GM23338 (cell line): ENCODE data around the gene HIPK1.

Source experiments
- CREB1 ChIP-seq: fragments of 250-450 bp; sonication (Bioruptor Pico); IDR thresholded peaks from 2 replicates; pipeline ENCODE4 v1.5.0; 2020; ENCODE audit warnings: low read depth, mild to moderate bottlenecking, moderate library complexity
- EZH2 ChIP-seq: fragments of 200-600 bp; sonication (generic); IDR thresholded peaks from one replicate; pipeline ENCODE4 v1.8.0; 2017; ENCODE audit warnings: antibody characterized with exemption, mild to moderate bottlenecking, low read depth; ENCODE audit not compliant: unreplicated experiment
- EZH2phosphoT487 ChIP-seq: fragments of 200-600 bp; sonication (generic); IDR thresholded peaks from one replicate; pipeline ENCODE4 v1.8.1; 2018; ENCODE audit warnings: antibody characterized with exemption; ENCODE audit not compliant: unreplicated experiment
- JUNB ChIP-seq: IDR thresholded peaks from one replicate; pipeline ENCODE4 v1.6.1; 2016; ENCODE audit warnings: antibody characterized with exemption; ENCODE audit not compliant: unreplicated experiment
- NANOG ChIP-seq: IDR thresholded peaks from 2 replicates; pipeline ENCODE4 v1.6.1; 2016; ENCODE audit warnings: antibody characterized with exemption, borderline replicate concordance
- POLR2AphosphoS5 ChIP-seq: IDR thresholded peaks from 2 replicates; pipeline ENCODE4 v1.6.1; 2016; ENCODE audit warnings: antibody characterized with exemption, low read depth
- STAT1 ChIP-seq: IDR thresholded peaks from one replicate; pipeline ENCODE4 v1.6.1; 2016; ENCODE audit warnings: antibody characterized with exemption; ENCODE audit not compliant: unreplicated experiment
- ZNF114 ChIP-seq: fragments of 250-450 bp; sonication (Bioruptor Pico); IDR thresholded peaks from 2 replicates; pipeline ENCODE4 v1.5.0; 2020; ENCODE audit warnings: mild to moderate bottlenecking, moderate library complexity
- ZNF331 ChIP-seq: fragments of 250-450 bp; sonication (Bioruptor Pico); IDR thresholded peaks from 2 replicates; pipeline ENCODE4 v1.5.0; 2020; ENCODE audit warnings: low read depth, mild to moderate bottlenecking, moderate library complexity
- TF ChIP-seq, protein P1 (sequence below), 2 experiments: fragments of 200-600 bp in 1 of 2; sonication (generic) in 1 of 2; conservative IDR thresholded peaks; 2 replicates each; pipeline versions ENCODE4 v1.5.1 to v1.6.1; 2016 to 2017; ENCODE audit warnings: antibody characterized with exemption in 2 of 2, low read depth in 2 of 2, mild to moderate bottlenecking in 2 of 2, moderate library complexity in 1 of 2
- TF ChIP-seq, protein P2 (sequence below): IDR thresholded peaks from one replicate; pipeline ENCODE4 v1.6.1; 2018; ENCODE audit warnings: antibody characterized with exemption; ENCODE audit not compliant: unreplicated experiment
- TF ChIP-seq, protein P3 (sequence below): IDR thresholded peaks from 2 replicates; pipeline ENCODE4 v1.6.1; 2016; ENCODE audit warnings: antibody characterized with exemption
- TF ChIP-seq, protein P4 (sequence below): fragments of 250-450 bp; sonication (Bioruptor Pico); IDR thresholded peaks from 2 replicates; pipeline ENCODE4 v1.5.0; 2020; ENCODE audit warnings: mild to moderate bottlenecking, moderate library complexity

- TF ChIP-seq, protein P1, sequence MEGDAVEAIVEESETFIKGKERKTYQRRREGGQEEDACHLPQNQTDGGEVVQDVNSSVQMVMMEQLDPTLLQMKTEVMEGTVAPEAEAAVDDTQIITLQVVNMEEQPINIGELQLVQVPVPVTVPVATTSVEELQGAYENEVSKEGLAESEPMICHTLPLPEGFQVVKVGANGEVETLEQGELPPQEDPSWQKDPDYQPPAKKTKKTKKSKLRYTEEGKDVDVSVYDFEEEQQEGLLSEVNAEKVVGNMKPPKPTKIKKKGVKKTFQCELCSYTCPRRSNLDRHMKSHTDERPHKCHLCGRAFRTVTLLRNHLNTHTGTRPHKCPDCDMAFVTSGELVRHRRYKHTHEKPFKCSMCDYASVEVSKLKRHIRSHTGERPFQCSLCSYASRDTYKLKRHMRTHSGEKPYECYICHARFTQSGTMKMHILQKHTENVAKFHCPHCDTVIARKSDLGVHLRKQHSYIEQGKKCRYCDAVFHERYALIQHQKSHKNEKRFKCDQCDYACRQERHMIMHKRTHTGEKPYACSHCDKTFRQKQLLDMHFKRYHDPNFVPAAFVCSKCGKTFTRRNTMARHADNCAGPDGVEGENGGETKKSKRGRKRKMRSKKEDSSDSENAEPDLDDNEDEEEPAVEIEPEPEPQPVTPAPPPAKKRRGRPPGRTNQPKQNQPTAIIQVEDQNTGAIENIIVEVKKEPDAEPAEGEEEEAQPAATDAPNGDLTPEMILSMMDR (conservative IDR thresholded peaks at IDR 0.05; ENCODE audit: low read depth in 2 of 2): no peak
- TF ChIP-seq EZH2phosphoT487 (no peak), POLR2AphosphoS5 (no peak), EZH2 (no peak), NANOG (no peak), ZNF114 (CRISPR knock-in tag) (no peak), ZNF331 (no peak), JUNB (no peak), CREB1 (CRISPR knock-in tag) (no peak), STAT1 (no peak)
- TF ChIP-seq, protein P2, sequence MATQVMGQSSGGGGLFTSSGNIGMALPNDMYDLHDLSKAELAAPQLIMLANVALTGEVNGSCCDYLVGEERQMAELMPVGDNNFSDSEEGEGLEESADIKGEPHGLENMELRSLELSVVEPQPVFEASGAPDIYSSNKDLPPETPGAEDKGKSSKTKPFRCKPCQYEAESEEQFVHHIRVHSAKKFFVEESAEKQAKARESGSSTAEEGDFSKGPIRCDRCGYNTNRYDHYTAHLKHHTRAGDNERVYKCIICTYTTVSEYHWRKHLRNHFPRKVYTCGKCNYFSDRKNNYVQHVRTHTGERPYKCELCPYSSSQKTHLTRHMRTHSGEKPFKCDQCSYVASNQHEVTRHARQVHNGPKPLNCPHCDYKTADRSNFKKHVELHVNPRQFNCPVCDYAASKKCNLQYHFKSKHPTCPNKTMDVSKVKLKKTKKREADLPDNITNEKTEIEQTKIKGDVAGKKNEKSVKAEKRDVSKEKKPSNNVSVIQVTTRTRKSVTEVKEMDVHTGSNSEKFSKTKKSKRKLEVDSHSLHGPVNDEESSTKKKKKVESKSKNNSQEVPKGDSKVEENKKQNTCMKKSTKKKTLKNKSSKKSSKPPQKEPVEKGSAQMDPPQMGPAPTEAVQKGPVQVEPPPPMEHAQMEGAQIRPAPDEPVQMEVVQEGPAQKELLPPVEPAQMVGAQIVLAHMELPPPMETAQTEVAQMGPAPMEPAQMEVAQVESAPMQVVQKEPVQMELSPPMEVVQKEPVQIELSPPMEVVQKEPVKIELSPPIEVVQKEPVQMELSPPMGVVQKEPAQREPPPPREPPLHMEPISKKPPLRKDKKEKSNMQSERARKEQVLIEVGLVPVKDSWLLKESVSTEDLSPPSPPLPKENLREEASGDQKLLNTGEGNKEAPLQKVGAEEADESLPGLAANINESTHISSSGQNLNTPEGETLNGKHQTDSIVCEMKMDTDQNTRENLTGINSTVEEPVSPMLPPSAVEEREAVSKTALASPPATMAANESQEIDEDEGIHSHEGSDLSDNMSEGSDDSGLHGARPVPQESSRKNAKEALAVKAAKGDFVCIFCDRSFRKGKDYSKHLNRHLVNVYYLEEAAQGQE: no peak
- TF ChIP-seq, protein P3, sequence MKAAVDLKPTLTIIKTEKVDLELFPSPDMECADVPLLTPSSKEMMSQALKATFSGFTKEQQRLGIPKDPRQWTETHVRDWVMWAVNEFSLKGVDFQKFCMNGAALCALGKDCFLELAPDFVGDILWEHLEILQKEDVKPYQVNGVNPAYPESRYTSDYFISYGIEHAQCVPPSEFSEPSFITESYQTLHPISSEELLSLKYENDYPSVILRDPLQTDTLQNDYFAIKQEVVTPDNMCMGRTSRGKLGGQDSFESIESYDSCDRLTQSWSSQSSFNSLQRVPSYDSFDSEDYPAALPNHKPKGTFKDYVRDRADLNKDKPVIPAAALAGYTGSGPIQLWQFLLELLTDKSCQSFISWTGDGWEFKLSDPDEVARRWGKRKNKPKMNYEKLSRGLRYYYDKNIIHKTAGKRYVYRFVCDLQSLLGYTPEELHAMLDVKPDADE: no peak
- TF ChIP-seq, protein P4, sequence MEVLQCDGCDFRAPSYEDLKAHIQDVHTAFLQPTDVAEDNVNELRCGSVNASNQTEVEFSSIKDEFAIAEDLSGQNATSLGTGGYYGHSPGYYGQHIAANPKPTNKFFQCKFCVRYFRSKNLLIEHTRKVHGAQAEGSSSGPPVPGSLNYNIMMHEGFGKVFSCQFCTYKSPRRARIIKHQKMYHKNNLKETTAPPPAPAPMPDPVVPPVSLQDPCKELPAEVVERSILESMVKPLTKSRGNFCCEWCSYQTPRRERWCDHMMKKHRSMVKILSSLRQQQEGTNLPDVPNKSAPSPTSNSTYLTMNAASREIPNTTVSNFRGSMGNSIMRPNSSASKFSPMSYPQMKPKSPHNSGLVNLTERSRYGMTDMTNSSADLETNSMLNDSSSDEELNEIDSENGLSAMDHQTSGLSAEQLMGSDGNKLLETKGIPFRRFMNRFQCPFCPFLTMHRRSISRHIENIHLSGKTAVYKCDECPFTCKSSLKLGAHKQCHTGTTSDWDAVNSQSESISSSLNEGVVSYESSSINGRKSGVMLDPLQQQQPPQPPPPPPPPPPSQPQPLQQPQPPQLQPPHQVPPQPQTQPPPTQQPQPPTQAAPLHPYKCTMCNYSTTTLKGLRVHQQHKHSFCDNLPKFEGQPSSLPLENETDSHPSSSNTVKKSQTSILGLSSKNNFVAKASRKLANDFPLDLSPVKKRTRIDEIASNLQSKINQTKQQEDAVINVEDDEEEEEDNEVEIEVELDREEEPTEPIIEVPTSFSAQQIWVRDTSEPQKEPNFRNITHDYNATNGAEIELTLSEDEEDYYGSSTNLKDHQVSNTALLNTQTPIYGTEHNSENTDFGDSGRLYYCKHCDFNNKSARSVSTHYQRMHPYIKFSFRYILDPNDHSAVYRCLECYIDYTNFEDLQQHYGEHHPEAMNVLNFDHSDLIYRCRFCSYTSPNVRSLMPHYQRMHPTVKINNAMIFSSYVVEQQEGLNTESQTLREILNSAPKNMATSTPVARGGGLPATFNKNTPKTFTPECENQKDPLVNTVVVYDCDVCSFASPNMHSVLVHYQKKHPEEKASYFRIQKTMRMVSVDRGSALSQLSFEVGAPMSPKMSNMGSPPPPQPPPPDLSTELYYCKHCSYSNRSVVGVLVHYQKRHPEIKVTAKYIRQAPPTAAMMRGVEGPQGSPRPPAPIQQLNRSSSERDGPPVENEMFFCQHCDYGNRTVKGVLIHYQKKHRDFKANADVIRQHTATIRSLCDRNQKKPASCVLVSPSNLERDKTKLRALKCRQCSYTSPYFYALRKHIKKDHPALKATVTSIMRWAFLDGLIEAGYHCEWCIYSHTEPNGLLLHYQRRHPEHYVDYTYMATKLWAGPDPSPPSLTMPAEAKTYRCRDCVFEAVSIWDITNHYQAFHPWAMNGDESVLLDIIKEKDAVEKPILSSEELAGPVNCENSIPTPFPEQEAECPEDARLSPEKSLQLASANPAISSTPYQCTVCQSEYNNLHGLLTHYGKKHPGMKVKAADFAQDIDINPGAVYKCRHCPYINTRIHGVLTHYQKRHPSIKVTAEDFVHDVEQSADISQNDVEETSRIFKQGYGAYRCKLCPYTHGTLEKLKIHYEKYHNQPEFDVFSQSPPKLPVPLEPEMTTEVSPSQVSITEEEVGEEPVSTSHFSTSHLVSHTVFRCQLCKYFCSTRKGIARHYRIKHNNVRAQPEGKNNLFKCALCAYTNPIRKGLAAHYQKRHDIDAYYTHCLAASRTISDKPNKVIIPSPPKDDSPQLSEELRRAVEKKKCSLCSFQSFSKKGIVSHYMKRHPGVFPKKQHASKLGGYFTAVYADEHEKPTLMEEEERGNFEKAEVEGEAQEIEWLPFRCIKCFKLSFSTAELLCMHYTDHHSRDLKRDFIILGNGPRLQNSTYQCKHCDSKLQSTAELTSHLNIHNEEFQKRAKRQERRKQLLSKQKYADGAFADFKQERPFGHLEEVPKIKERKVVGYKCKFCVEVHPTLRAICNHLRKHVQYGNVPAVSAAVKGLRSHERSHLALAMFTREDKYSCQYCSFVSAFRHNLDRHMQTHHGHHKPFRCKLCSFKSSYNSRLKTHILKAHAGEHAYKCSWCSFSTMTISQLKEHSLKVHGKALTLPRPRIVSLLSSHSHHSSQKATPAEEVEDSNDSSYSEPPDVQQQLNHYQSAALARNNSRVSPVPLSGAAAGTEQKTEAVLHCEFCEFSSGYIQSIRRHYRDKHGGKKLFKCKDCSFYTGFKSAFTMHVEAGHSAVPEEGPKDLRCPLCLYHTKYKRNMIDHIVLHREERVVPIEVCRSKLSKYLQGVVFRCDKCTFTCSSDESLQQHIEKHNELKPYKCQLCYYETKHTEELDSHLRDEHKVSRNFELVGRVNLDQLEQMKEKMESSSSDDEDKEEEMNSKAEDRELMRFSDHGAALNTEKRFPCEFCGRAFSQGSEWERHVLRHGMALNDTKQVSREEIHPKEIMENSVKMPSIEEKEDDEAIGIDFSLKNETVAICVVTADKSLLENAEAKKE: no peak
Measured at GRCh38 chr1:114009393-114009792, 80.3 kb downstream of the HIPK1 start.
